ENCODE data around the gene CDK16. TPM values are rescaled to one million over a fixed set of nuclear protein-coding genes. Genes with fewer than 3 reads are reported as not detected.

The CDK16 gene
- total RNA-seq, 6 experiments from 2014 or later, result 14.6 to 37.4 (median 29.5) TPM

GRCh38 chrX:47191331-47191730 lies 27.1 kb upstream of the CDK16 start:
- ATAC-seq, result peak in 1 of 4 donors; percentile 1
- H3K36me3 ChIP-seq, result no peaks in the 10 kb centered on the region
- intact Hi-C loops (cut with DNase I), result loop anchor here in 1 of 2 donors (5.0 kb wide), 1 partner anchor 196 kb away; no protein-coding TSS in a partner anchor
- peaks cover 0 to 6% of the 10 kb centered on the region in 2 donors for H3K27me3 ChIP-seq
- TF ChIP-seq POLR2A (IDR thresholded peaks at IDR 0.05) (no peak), CTCF (IDR thresholded peaks at IDR 0.05) (no peak)
- 19% methylated on average over 6 of the region's 26 CpGs for WGBS (ENCODE audit: insufficient coverage, low coverage, low lambda C conversion rate, missing lambda C conversion rate)
- peak in 2 of 3 donors; percentile 44 to 46 for DNase-seq
- peak overlapping the region; percentile 35 to 57 (median 53) for H3K4me3 ChIP-seq
- H3K27ac ChIP-seq, result no peak overlapping the region
- H3K4me1 ChIP-seq, result peaks cover 0 to 23% (median 0%) of the 10 kb centered on the region in 4 donors
- H3K9me3 ChIP-seq, result no peaks in the 10 kb centered on the region

GRCh38 chrX:47191806-47192401 lies 26.6 kb upstream of the CDK16 start:
- Histone ChIP-seq H3K27ac (no peak overlapping the region), H3K4me1 (peaks cover 0 to 29% (median 0%) of the 10 kb centered on the region in 4 donors), H3K4me3 (peak overlapping the region in 1 of 3 donors; percentile 35), H3K36me3 (no peaks in the 10 kb centered on the region), H3K9me3 (no peaks in the 10 kb centered on the region), H3K27me3 (peaks cover 0 to 6% of the 10 kb centered on the region in 2 donors)
- DNase-seq, result no peak
- no peak for ATAC-seq
- intact Hi-C loops (cut with DNase I), result loop anchor here in 1 of 2 donors (5.0 kb wide), 1 partner anchor 195 kb away; no protein-coding TSS in a partner anchor
- 60% methylated on average over 13 of the region's 16 CpGs for WGBS (ENCODE audit: insufficient coverage, low coverage, low lambda C conversion rate, missing lambda C conversion rate)
- TF ChIP-seq POLR2A (IDR thresholded peaks at IDR 0.05), result no peak

GRCh38 chrX:47193475-47194193 lies 24.8 kb upstream of the CDK16 start, which contains the start of gene UBA1:
UBA1 (plus strand) TSS chrX:47193829; CDS start chrX:47198803, 4,974 bp downstream.
- peak; percentile 84 to 93 (median 90) for ATAC-seq
- WGBS (ENCODE audit: insufficient coverage, low coverage, low lambda C conversion rate, missing lambda C conversion rate), result 0% methylated on average over 27 of the region's 50 CpGs
- Histone ChIP-seq H3K9me3 (no peaks in the 10 kb centered on the region), H3K27ac (peak within 1 kb of the TSS; percentile 86 to 94 (median 94)), H3K4me3 (peak within 1 kb of the TSS; percentile 80 to 87 (median 80)), H3K36me3 (peaks cover 0 to 5% (median 2%) of the 10 kb centered on the region in 4 donors), H3K27me3 (peaks cover 0 to 6% of the 10 kb centered on the region in 2 donors), H3K4me1 (peaks cover 0 to 33% (median 0%) of the 10 kb centered on the region in 4 donors)
- intact Hi-C loops (cut with DNase I), result loop anchor here in 1 of 2 donors (5.0 kb wide), 1 partner anchor 194 kb away; no protein-coding TSS in a partner anchor
- peak; percentile 79 for TF ChIP-seq POLR2A (IDR thresholded peaks at IDR 0.05)
- peak; percentile 87 to 95 (median 91) for TF ChIP-seq CTCF (IDR thresholded peaks at IDR 0.05)
- peak; percentile 93 to 97 (median 96) for DNase-seq

GRCh38 chrX:47194194-47194787 lies 24.2 kb upstream of the CDK16 start:
- ATAC-seq (peak in 3 of 4 donors; percentile 0 to 2 (median 1)), DNase-seq (no peak)
- Histone ChIP-seq H3K27me3 (peaks cover 0 to 6% of the 10 kb centered on the region in 2 donors), H3K4me3 (peak overlapping the region; percentile 80 to 87 (median 80)), H3K4me1 (peaks cover 0 to 33% (median 0%) of the 10 kb centered on the region in 4 donors), H3K9me3 (no peaks in the 10 kb centered on the region), H3K36me3 (peaks cover 0 to 11% (median 5%) of the 10 kb centered on the region in 4 donors), H3K27ac (peak overlapping the region; percentile 86 to 94 (median 94))
- TF ChIP-seq POLR2A (IDR thresholded peaks at IDR 0.05) (no peak), CTCF (IDR thresholded peaks at IDR 0.05) (no peak)
- WGBS (ENCODE audit: insufficient coverage, low coverage, low lambda C conversion rate, missing lambda C conversion rate), result 24% methylated on average over 7 of the region's 14 CpGs
- intact Hi-C loops (cut with DNase I), result loop anchor here in 1 of 2 donors (5.0 kb wide), 1 partner anchor 193 kb away; no protein-coding TSS in a partner anchor
